ENCODE measurements around the gene UBASH3B.

Gene UBASH3B

GRCh38 chr11:122679466-122679865, 23.9 kb downstream of the UBASH3B start:
- no peaks in the 10 kb centered on the region for H3K4me1 ChIP-seq (ENCODE audit: control insufficient read depth, insufficient read depth, low read length)
- no peak overlapping the region for H3K9ac ChIP-seq (ENCODE audit: low read length in 2 of 2)

GRCh38 chr11:122681070-122681469, 25.5 kb downstream of the UBASH3B start:
- Histone ChIP-seq H3K9ac (ENCODE audit: low read length in 2 of 2) (no peak overlapping the region), H3K4me1 (ENCODE audit: control insufficient read depth, insufficient read depth, low read length) (no peaks in the 10 kb centered on the region), H3K36me3 (ENCODE audit: control insufficient read depth in 2 of 2, insufficient read depth in 2 of 2, low read length in 2 of 2) (no peaks in the 10 kb centered on the region), H3K27me3 (ENCODE audit: control insufficient read depth in 1 of 2, insufficient read depth in 2 of 2, low read length in 2 of 2) (peaks cover 0 to 2% of the 10 kb centered on the region in 2 donors), H3K9me3 (ENCODE audit: control insufficient read depth in 2 of 2, low read length in 2 of 2) (no peaks in the 10 kb centered on the region), H3K27ac (ENCODE audit: low read length) (no peak overlapping the region), H3K4me3 (ENCODE audit: low read length in 2 of 2) (no peak overlapping the region)

More at GRCh38 chr11:122679466-122679865, 23.9 kb downstream of the UBASH3B start:
- H3K4me3 ChIP-seq (ENCODE audit: low read length in 2 of 2): no peak overlapping the region
- H3K9me3 ChIP-seq (ENCODE audit: control insufficient read depth in 2 of 2, low read length in 2 of 2): no peaks in the 10 kb centered on the region
- no peaks in the 10 kb centered on the region for H3K36me3 ChIP-seq (ENCODE audit: control insufficient read depth in 2 of 2, insufficient read depth in 2 of 2, low read length in 2 of 2)
- H3K27ac ChIP-seq (ENCODE audit: low read length): no peak overlapping the region
- peaks cover 0 to 2% of the 10 kb centered on the region in 2 donors for H3K27me3 ChIP-seq (ENCODE audit: control insufficient read depth in 1 of 2, insufficient read depth in 2 of 2, low read length in 2 of 2)

- H3K27me3 ChIP-seq (ENCODE audit: control insufficient read depth in 1 of 2, insufficient read depth in 2 of 2, low read length in 2 of 2): peaks cover 0 to 2% of the 10 kb centered on the region in 2 donors
- H3K9ac ChIP-seq (ENCODE audit: low read length in 2 of 2): no peak overlapping the region
- no peaks in the 10 kb centered on the region for H3K36me3 ChIP-seq (ENCODE audit: control insufficient read depth in 2 of 2, insufficient read depth in 2 of 2, low read length in 2 of 2)
- H3K4me3 ChIP-seq (ENCODE audit: low read length in 2 of 2): no peak overlapping the region
- H3K9me3 ChIP-seq (ENCODE audit: control insufficient read depth in 2 of 2, low read length in 2 of 2): no peaks in the 10 kb centered on the region
- no peaks in the 10 kb centered on the region for H3K4me1 ChIP-seq (ENCODE audit: control insufficient read depth, insufficient read depth, low read length)
- no peak overlapping the region for H3K27ac ChIP-seq (ENCODE audit: low read length)
These were observed 26.2 kb downstream of the UBASH3B start for GRCh38 chr11:122681735-122682134.

- H3K27ac ChIP-seq (ENCODE audit: low read length): no peak overlapping the region
- peaks cover 0 to 2% of the 10 kb centered on the region in 2 donors for H3K27me3 ChIP-seq (ENCODE audit: control insufficient read depth in 1 of 2, insufficient read depth in 2 of 2, low read length in 2 of 2)
- no peak overlapping the region for H3K4me3 ChIP-seq (ENCODE audit: low read length in 2 of 2)
- H3K9me3 ChIP-seq (ENCODE audit: control insufficient read depth in 2 of 2, low read length in 2 of 2): no peaks in the 10 kb centered on the region
- H3K9ac ChIP-seq (ENCODE audit: low read length in 2 of 2): no peak overlapping the region
- H3K4me1 ChIP-seq (ENCODE audit: control insufficient read depth, insufficient read depth, low read length): no peaks in the 10 kb centered on the region
- no peaks in the 10 kb centered on the region for H3K36me3 ChIP-seq (ENCODE audit: control insufficient read depth in 2 of 2, insufficient read depth in 2 of 2, low read length in 2 of 2)
These were observed 26.9 kb downstream of the UBASH3B start for GRCh38 chr11:122682464-122682863.

GRCh38 chr11:122685041-122685440, 29.5 kb downstream of the UBASH3B start:
- Histone ChIP-seq H3K9me3 (ENCODE audit: control insufficient read depth in 2 of 2, low read length in 2 of 2) (no peaks in the 10 kb centered on the region), H3K27me3 (ENCODE audit: control insufficient read depth in 1 of 2, insufficient read depth in 2 of 2, low read length in 2 of 2) (no peaks in the 10 kb centered on the region), H3K4me1 (ENCODE audit: control insufficient read depth, insufficient read depth, low read length) (no peaks in the 10 kb centered on the region), H3K27ac (ENCODE audit: low read length) (no peak overlapping the region), H3K36me3 (ENCODE audit: control insufficient read depth in 2 of 2, insufficient read depth in 2 of 2, low read length in 2 of 2) (no peaks in the 10 kb centered on the region), H3K4me3 (ENCODE audit: low read length in 2 of 2) (no peak overlapping the region), H3K9ac (ENCODE audit: low read length in 2 of 2) (no peak overlapping the region)

- no peak overlapping the region for H3K9ac ChIP-seq (ENCODE audit: low read length in 2 of 2)
- H3K36me3 ChIP-seq (ENCODE audit: control insufficient read depth in 2 of 2, insufficient read depth in 2 of 2, low read length in 2 of 2): no peaks in the 10 kb centered on the region
- H3K4me1 ChIP-seq (ENCODE audit: control insufficient read depth, insufficient read depth, low read length): peaks cover 8% of the 10 kb centered on the region
- no peaks in the 10 kb centered on the region for H3K9me3 ChIP-seq (ENCODE audit: control insufficient read depth in 2 of 2, low read length in 2 of 2)
- no peak overlapping the region for H3K27ac ChIP-seq (ENCODE audit: low read length)
- H3K27me3 ChIP-seq (ENCODE audit: control insufficient read depth in 1 of 2, insufficient read depth in 2 of 2, low read length in 2 of 2): no peaks in the 10 kb centered on the region
- no peak overlapping the region for H3K4me3 ChIP-seq (ENCODE audit: low read length in 2 of 2)
These were observed 30.6 kb downstream of the UBASH3B start for GRCh38 chr11:122686111-122686510.

- H3K9me3 ChIP-seq (ENCODE audit: control insufficient read depth in 2 of 2, low read length in 2 of 2): no peaks in the 10 kb centered on the region
- H3K4me1 ChIP-seq (ENCODE audit: control insufficient read depth, insufficient read depth, low read length): peaks cover 14% of the 10 kb centered on the region
- no peak overlapping the region for H3K9ac ChIP-seq (ENCODE audit: low read length in 2 of 2)
- H3K27ac ChIP-seq (ENCODE audit: low read length): peak overlapping the region; percentile 66
- H3K4me3 ChIP-seq (ENCODE audit: low read length in 2 of 2): peak overlapping the region; percentile 22 to 50
- H3K27me3 ChIP-seq (ENCODE audit: control insufficient read depth in 1 of 2, insufficient read depth in 2 of 2, low read length in 2 of 2): no peaks in the 10 kb centered on the region
- no peaks in the 10 kb centered on the region for H3K36me3 ChIP-seq (ENCODE audit: control insufficient read depth in 2 of 2, insufficient read depth in 2 of 2, low read length in 2 of 2)
These were observed 34.9 kb downstream of the UBASH3B start for GRCh38 chr11:122690384-122690783.

GRCh38 chr11:122690801-122691548, 35.5 kb downstream of the UBASH3B start:
- peak overlapping the region in 1 of 2 donors; percentile 36 for H3K9ac ChIP-seq (ENCODE audit: low read length in 2 of 2)
- H3K9me3 ChIP-seq (ENCODE audit: control insufficient read depth in 2 of 2, low read length in 2 of 2): no peaks in the 10 kb centered on the region
- H3K27me3 ChIP-seq (ENCODE audit: control insufficient read depth in 1 of 2, insufficient read depth in 2 of 2, low read length in 2 of 2): no peaks in the 10 kb centered on the region
- H3K36me3 ChIP-seq (ENCODE audit: control insufficient read depth in 2 of 2, insufficient read depth in 2 of 2, low read length in 2 of 2): no peaks in the 10 kb centered on the region
- H3K27ac ChIP-seq (ENCODE audit: low read length): peak overlapping the region; percentile 66
- H3K4me3 ChIP-seq (ENCODE audit: low read length in 2 of 2): peak overlapping the region; percentile 31 to 50
- peaks cover 14% of the 10 kb centered on the region for H3K4me1 ChIP-seq (ENCODE audit: control insufficient read depth, insufficient read depth, low read length)

- Histone ChIP-seq H3K27ac (ENCODE audit: low read length) (peak overlapping the region; percentile 66), H3K9me3 (ENCODE audit: control insufficient read depth in 2 of 2, low read length in 2 of 2) (no peaks in the 10 kb centered on the region), H3K36me3 (ENCODE audit: control insufficient read depth in 2 of 2, insufficient read depth in 2 of 2, low read length in 2 of 2) (no peaks in the 10 kb centered on the region), H3K9ac (ENCODE audit: low read length in 2 of 2) (peak overlapping the region in 1 of 2 donors; percentile 36), H3K4me3 (ENCODE audit: low read length in 2 of 2) (peak overlapping the region in 1 of 2 donors; percentile 50), H3K27me3 (ENCODE audit: control insufficient read depth in 1 of 2, insufficient read depth in 2 of 2, low read length in 2 of 2) (no peaks in the 10 kb centered on the region), H3K4me1 (ENCODE audit: control insufficient read depth, insufficient read depth, low read length) (peaks cover 14% of the 10 kb centered on the region)
These were observed 36.1 kb downstream of the UBASH3B start for GRCh38 chr11:122691549-122692150.

- Histone ChIP-seq H3K9me3 (ENCODE audit: control insufficient read depth in 2 of 2, low read length in 2 of 2) (no peaks in the 10 kb centered on the region), H3K27me3 (ENCODE audit: control insufficient read depth in 1 of 2, insufficient read depth in 2 of 2, low read length in 2 of 2) (no peaks in the 10 kb centered on the region), H3K4me1 (ENCODE audit: control insufficient read depth, insufficient read depth, low read length) (peaks cover 14% of the 10 kb centered on the region), H3K27ac (ENCODE audit: low read length) (no peak overlapping the region), H3K4me3 (ENCODE audit: low read length in 2 of 2) (no peak overlapping the region), H3K36me3 (ENCODE audit: control insufficient read depth in 2 of 2, insufficient read depth in 2 of 2, low read length in 2 of 2) (no peaks in the 10 kb centered on the region), H3K9ac (ENCODE audit: low read length in 2 of 2) (no peak overlapping the region)
These were observed 36.9 kb downstream of the UBASH3B start for GRCh38 chr11:122692444-122692843.

GRCh38 chr11:122695076-122695615, 39.6 kb downstream of the UBASH3B start:
- Histone ChIP-seq H3K36me3 (ENCODE audit: control insufficient read depth in 2 of 2, insufficient read depth in 2 of 2, low read length in 2 of 2) (no peaks in the 10 kb centered on the region), H3K9me3 (ENCODE audit: control insufficient read depth in 2 of 2, low read length in 2 of 2) (no peaks in the 10 kb centered on the region), H3K9ac (ENCODE audit: low read length in 2 of 2) (no peak overlapping the region), H3K27ac (ENCODE audit: low read length) (no peak overlapping the region), H3K27me3 (ENCODE audit: control insufficient read depth in 1 of 2, insufficient read depth in 2 of 2, low read length in 2 of 2) (no peaks in the 10 kb centered on the region), H3K4me1 (ENCODE audit: control insufficient read depth, insufficient read depth, low read length) (peaks cover 14% of the 10 kb centered on the region), H3K4me3 (ENCODE audit: low read length in 2 of 2) (no peak overlapping the region)
